Adrenal gland (tissue), 5 donors: ENCODE measurements around the gene MOK.

Experiments
- POLR2A ChIP-seq, 2 donors: fragments of 450-650 bp; IDR thresholded peaks; one replicate each; pipeline ENCODE4 v1.6.1; 2017; ENCODE audit warnings: antibody characterized with exemption in 2 of 2, mild to moderate bottlenecking in 2 of 2, moderate library complexity in 1 of 2
- TF ChIP-seq, protein P1 (sequence below), 6 experiments: fragments of 450-650 bp in 4 of 6; fragments of 200-600 bp in 2 of 6; sonication (generic) in 1 of 6; IDR thresholded peaks; 1 replicate in 5 of 6; 2 replicates in 1 of 6; pipeline versions ENCODE4 v1.5.1 to v1.8.0; 2016 to 2021; ENCODE audit warnings: antibody characterized with exemption in 6 of 6, mild to moderate bottlenecking in 2 of 6, moderate library complexity in 1 of 6
- donor health status: DM: no; HTN: no; CAD: no.

DNA sequence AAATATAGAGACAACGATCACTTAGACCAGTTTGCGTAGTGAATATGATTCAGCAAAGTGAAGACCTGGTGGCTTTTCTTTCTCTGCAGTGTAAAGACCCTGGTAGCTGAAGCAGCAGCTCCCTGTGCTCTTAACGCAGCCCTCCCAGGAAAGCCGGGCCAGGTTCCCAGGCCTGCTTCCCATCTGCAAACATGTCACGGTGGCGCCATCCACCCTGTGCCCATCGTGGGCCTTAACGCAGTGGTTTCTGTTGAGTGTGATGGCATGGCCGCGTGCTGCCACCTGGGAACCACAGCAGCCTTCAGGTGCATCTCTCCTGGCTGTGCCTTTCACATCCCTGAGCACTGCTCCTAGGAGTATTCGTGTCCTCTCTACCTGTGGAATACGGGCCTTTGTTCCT is 93.7 kb downstream of the MOK start:
- TF ChIP-seq, protein P1, sequence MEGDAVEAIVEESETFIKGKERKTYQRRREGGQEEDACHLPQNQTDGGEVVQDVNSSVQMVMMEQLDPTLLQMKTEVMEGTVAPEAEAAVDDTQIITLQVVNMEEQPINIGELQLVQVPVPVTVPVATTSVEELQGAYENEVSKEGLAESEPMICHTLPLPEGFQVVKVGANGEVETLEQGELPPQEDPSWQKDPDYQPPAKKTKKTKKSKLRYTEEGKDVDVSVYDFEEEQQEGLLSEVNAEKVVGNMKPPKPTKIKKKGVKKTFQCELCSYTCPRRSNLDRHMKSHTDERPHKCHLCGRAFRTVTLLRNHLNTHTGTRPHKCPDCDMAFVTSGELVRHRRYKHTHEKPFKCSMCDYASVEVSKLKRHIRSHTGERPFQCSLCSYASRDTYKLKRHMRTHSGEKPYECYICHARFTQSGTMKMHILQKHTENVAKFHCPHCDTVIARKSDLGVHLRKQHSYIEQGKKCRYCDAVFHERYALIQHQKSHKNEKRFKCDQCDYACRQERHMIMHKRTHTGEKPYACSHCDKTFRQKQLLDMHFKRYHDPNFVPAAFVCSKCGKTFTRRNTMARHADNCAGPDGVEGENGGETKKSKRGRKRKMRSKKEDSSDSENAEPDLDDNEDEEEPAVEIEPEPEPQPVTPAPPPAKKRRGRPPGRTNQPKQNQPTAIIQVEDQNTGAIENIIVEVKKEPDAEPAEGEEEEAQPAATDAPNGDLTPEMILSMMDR (IDR thresholded peaks at IDR 0.05) = no peak
- TF ChIP-seq POLR2A (IDR thresholded peaks at IDR 0.05) = no peak
